Activated naive CD4-positive, alpha-beta T cell treated with anti-CD3 and anti-CD28 coated beads for 36 hours (primary cell): ENCODE results near the gene CCDC187. TPM values are rescaled to one million over a fixed set of nuclear protein-coding genes. Genes with fewer than 3 reads are reported as not detected.

Source experiments
- CTCF ChIA-PET: fragments of 350-600 bp; sonication (Branson Sonifier 250); formaldehyde crosslinking; loops from one replicate; lab custom pipeline; 2021; ENCODE audit warnings: antibody characterized with exemption; lab: Charles Lee
- DNase-seq: peaks from one replicate; pipeline ENCODE4 v3.0.0-alpha.2; 2020
- H3K27ac Mint-ChIP-seq: one replicate; pipeline ENCODE4 v1.8.0; 2021; ENCODE audit warnings: mild to moderate bottlenecking, mixed read lengths
- H3K27me3 Mint-ChIP-seq: one replicate; pipeline ENCODE4 v1.8.0; 2021; ENCODE audit warnings: low read depth, mixed read lengths
- H3K36me3 Mint-ChIP-seq: one replicate; pipeline ENCODE4 v1.8.0; 2021; ENCODE audit warnings: low read depth, mixed read lengths
- H3K4me1 Mint-ChIP-seq: one replicate; pipeline ENCODE4 v1.8.0; 2021; ENCODE audit warnings: low read depth, mixed read lengths
- H3K4me3 Mint-ChIP-seq: one replicate; pipeline ENCODE4 v1.8.0; 2021; ENCODE audit warnings: mild to moderate bottlenecking, moderate library complexity, mixed read lengths
- H3K9me3 Mint-ChIP-seq: one replicate; pipeline ENCODE4 v1.8.0; 2021; ENCODE audit warnings: mixed read lengths
- intact Hi-C: fragments of 100-400 bp; cut with micrococcal nuclease; formaldehyde crosslinking; loops from one replicate; pipeline ENCODE4 v1.15.1; 2023
- total RNA-seq, 2 experiments: library from RNA; stranded (reverse); gene quantifications; one replicate each; pipeline ENCODE4 v1.2.3, GENCODE V29; 2021

The CCDC187 gene
- total RNA-seq, 2 experiments from 2014 or later: not detected

DNA sequence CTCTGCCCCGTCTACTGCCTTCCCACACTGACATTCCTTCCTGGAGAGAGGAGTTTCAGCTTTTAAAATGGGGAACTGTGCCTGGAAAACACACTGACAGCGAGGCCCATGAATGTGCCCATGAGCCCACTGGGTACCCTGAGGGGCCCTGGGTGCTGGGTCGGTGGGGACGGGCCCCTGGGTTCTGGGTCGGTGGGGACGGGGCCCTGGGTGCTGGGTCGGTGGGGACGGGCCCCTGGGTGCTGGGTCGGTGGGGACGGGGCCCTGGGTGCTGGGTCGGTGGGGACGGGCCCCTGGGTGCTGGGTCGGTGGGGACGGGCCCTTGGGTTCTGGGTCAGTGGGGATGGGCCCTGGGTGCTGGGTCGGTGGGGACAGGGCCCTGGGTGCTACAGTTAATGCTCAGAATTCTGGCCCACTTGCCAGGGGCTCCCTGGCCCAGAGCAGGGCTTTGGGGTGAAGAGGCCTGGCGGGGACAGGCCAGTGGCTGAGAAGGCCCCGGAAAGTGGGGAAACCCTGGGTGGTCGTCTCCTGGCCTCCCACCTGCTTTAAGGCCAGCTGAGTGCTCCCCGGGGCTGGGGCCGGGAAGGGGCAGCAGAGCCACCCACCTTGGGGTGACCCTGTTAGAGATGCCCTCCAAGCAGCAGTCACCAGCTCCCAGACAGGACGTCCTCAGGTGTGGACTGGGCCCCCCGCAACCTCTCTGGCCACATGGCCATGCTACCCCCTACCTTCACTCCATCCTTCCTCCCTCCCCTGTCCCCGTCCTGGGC is 25.9 kb upstream of the CCDC187 start:
- H3K9me3 Mint-ChIP-seq: no peaks in the 10 kb centered on the region
- no peak overlapping the region for H3K4me3 Mint-ChIP-seq
- intact Hi-C loops: no loop called here
- no peaks in the 10 kb centered on the region for H3K36me3 Mint-ChIP-seq
- DNase-seq: no peak
- H3K4me1 Mint-ChIP-seq: peaks cover 8% of the 10 kb centered on the region
- H3K27ac Mint-ChIP-seq: no peak overlapping the region
- H3K27me3 Mint-ChIP-seq: no peaks in the 10 kb centered on the region
- CTCF ChIA-PET: no interaction called here

- CTCF ChIA-PET: no interaction called here
Observed at GRCh38 chr9:136329211-136329627, 25.3 kb upstream of the CCDC187 start.

GRCh38 chr9:136328622-136329041 is 24.7 kb upstream of the CCDC187 start:
- H3K36me3 Mint-ChIP-seq: no peaks in the 10 kb centered on the region
- intact Hi-C loops: no loop called here
- no peaks in the 10 kb centered on the region for H3K9me3 Mint-ChIP-seq
- peaks cover 8% of the 10 kb centered on the region for H3K4me1 Mint-ChIP-seq
- no peak overlapping the region for H3K27ac Mint-ChIP-seq
- peak overlapping the region; percentile 41 for H3K4me3 Mint-ChIP-seq
- no peak for DNase-seq
- CTCF ChIA-PET: interaction anchor here (1.4 kb wide), 1 partner anchor 16 kb away, joined by 4 read pairs; no protein-coding TSS in a partner anchor
- H3K27me3 Mint-ChIP-seq: no peaks in the 10 kb centered on the region

More at GRCh38 chr9:136329211-136329627, 25.3 kb upstream of the CCDC187 start:
- Mint-ChIP-seq H3K4me1 (peaks cover 8% of the 10 kb centered on the region), H3K9me3 (no peaks in the 10 kb centered on the region), H3K36me3 (no peaks in the 10 kb centered on the region), H3K27me3 (no peaks in the 10 kb centered on the region), H3K27ac (no peak overlapping the region), H3K4me3 (no peak overlapping the region)
- intact Hi-C loops: no loop called here
- no peak for DNase-seq

DNA sequence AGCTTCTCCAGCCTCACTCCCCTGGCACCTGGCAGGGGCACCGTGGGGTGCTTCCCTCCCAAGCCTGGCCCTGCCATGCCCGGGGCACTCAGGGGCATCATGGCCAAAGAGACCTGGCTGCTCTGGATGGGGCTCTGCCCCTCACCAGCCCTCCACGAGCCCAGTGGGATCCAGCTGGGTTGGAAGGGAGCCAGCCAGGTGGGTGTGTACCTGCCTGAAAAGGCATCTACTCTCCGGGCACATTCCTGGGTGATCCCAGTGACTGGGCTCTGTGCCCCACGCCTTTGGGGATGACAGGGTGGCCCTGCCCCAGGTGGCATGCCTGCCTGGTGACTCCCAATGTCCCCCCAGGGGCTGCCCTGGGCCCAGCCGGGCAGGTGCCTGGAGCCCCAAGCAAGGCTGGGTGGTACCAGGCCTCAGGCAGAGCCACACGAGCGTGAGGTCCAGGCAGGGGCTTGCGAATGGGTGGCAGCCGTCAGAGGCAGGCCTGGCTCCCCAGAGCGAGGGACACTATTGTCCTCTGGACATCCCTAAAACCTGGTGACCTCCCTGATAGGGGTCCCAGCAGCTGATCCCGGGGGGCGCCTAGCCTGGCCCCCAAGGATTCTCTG is 24.2 kb upstream of the CCDC187 start:
- no peak for DNase-seq
- intact Hi-C loops: no loop called here
- Mint-ChIP-seq H3K27me3 (no peaks in the 10 kb centered on the region), H3K4me3 (peak overlapping the region; percentile 41), H3K27ac (no peak overlapping the region), H3K36me3 (no peaks in the 10 kb centered on the region), H3K4me1 (peaks cover 8% of the 10 kb centered on the region), H3K9me3 (no peaks in the 10 kb centered on the region)
- CTCF ChIA-PET: interaction anchor here (1.4 kb wide), 1 partner anchor 15 kb away, joined by 4 read pairs; no protein-coding TSS in a partner anchor

- Mint-ChIP-seq H3K27ac (no peak within 1 kb of the TSS), H3K4me1 (peaks cover 8% of the 10 kb centered on the region), H3K9me3 (no peaks in the 10 kb centered on the region), H3K36me3 (no peaks in the 10 kb centered on the region), H3K4me3 (peak within 1 kb of the TSS; percentile 69), H3K27me3 (no peaks in the 10 kb centered on the region)
- intact Hi-C loops: no loop called here
- DNase-seq: peak; percentile 42
- CTCF ChIA-PET: interaction anchor here (1.4 kb wide), 1 partner anchor 14 kb away, joined by 4 read pairs; no protein-coding TSS in a partner anchor
Observed at GRCh38 chr9:136327304-136327974, 23.5 kb upstream of the CCDC187 start, which contains the start of gene GPSM1. GPSM1 (plus strand) TSS chr9:136327539; CDS start chr9:136327696, 157 bp downstream.

GRCh38 chr9:136326761-136327303 is 22.9 kb upstream of the CCDC187 start:
- CTCF ChIA-PET: no interaction called here
- Mint-ChIP-seq H3K4me3 (peak overlapping the region; percentile 69), H3K9me3 (no peaks in the 10 kb centered on the region), H3K27ac (no peak overlapping the region), H3K36me3 (no peaks in the 10 kb centered on the region), H3K4me1 (peaks cover 8% of the 10 kb centered on the region), H3K27me3 (no peaks in the 10 kb centered on the region)
- DNase-seq: no peak
- intact Hi-C loops: no loop called here

GRCh38 chr9:136326061-136326760 is 22.3 kb upstream of the CCDC187 start:
- no peak for DNase-seq
- Mint-ChIP-seq H3K36me3 (no peaks in the 10 kb centered on the region), H3K27me3 (no peaks in the 10 kb centered on the region), H3K27ac (no peak overlapping the region), H3K4me3 (peak overlapping the region; percentile 69), H3K9me3 (no peaks in the 10 kb centered on the region), H3K4me1 (peaks cover 8% of the 10 kb centered on the region)
- CTCF ChIA-PET: no interaction called here
- intact Hi-C loops: no loop called here

DNA sequence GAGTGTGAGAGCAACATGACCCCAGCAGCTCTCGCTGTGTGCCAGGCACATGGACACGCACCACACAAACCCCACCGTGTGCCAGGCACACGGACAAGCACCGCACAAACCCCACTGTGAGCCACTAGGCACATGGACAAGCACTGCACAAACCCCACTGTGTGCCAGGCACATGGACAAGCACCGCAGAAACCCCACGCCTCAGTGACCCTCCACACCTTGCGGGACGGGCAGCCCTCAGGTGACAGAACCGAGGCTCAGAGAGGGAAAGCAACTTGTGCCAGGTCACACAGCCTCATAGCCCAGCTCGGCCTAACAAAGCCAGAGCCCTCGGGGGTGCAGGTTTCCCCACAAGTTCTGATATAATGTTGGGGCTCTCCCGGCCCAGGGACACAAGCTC is 21.5 kb upstream of the CCDC187 start:
- H3K36me3 Mint-ChIP-seq: no peaks in the 10 kb centered on the region
- H3K9me3 Mint-ChIP-seq: no peaks in the 10 kb centered on the region
- peaks cover 8% of the 10 kb centered on the region for H3K4me1 Mint-ChIP-seq
- DNase-seq: no peak
- no peak overlapping the region for H3K4me3 Mint-ChIP-seq
- no peak overlapping the region for H3K27ac Mint-ChIP-seq
- H3K27me3 Mint-ChIP-seq: no peaks in the 10 kb centered on the region
- intact Hi-C loops: no loop called here
- CTCF ChIA-PET: no interaction called here

- intact Hi-C loops: no loop called here
- CTCF ChIA-PET: no interaction called here
- no peaks in the 10 kb centered on the region for H3K36me3 Mint-ChIP-seq
- no peaks in the 10 kb centered on the region for H3K9me3 Mint-ChIP-seq
- no peaks in the 10 kb centered on the region for H3K27me3 Mint-ChIP-seq
- no peak overlapping the region for H3K4me3 Mint-ChIP-seq
- DNase-seq: no peak
- peaks cover 8% of the 10 kb centered on the region for H3K4me1 Mint-ChIP-seq
- no peak overlapping the region for H3K27ac Mint-ChIP-seq
Observed at GRCh38 chr9:136324501-136325300, 20.8 kb upstream of the CCDC187 start.

DNA sequence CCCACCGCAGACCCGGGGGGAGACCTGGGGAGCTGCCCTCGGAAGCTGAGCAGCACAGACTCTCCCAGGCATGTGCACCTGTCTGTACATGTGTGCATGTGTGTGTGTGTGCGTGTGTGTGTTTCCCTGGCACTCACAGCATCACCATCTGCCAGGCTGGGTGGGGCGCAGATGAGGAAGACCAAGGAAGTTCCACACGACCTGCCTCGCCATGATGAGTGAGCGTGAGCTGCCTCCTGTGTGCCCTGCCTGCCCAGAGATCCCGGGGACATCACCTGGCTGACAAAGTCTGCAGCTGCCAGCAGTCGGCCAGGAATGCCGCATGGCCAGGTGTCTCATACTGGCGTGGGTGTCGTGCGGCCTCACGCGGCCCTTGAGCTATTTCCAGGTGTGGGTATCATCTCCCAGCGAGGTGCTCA is 19.5 kb upstream of the CCDC187 start:
- DNase-seq: no peak
- Mint-ChIP-seq H3K36me3 (no peaks in the 10 kb centered on the region), H3K27ac (no peak overlapping the region), H3K9me3 (no peaks in the 10 kb centered on the region), H3K4me1 (peaks cover 2% of the 10 kb centered on the region), H3K4me3 (no peak overlapping the region), H3K27me3 (no peaks in the 10 kb centered on the region)
- CTCF ChIA-PET: no interaction called here
- intact Hi-C loops: no loop called here

DNA sequence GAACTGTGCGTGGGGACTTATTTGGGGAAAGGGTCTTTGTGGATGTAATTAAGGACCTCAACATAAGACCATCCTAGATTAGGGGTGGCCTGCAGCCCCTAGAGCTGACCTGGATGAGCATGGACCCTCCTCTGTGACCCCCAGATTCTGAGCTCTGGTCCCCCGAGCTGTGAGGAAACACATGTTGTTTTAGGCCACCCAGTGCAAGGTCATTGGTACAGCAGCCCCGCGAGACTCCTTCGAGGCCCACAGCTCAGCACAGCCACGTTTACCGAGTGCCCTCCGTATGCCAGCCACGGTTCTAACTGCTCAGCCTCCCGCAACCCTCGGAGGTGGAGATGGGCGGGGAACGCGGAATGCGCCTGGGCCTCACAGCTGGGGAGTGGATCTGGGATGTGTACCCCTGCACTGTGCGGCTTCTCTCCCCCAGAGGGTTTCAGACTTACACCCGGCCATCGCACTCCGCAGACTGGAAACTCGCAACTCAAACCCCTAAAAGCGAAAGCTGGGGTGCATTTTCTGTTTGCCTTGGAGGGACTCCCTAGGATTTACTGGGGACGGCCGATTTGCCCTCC is 18.9 kb upstream of the CCDC187 start:
- Mint-ChIP-seq H3K27ac (no peak overlapping the region), H3K4me1 (peaks cover 2% of the 10 kb centered on the region), H3K36me3 (no peaks in the 10 kb centered on the region), H3K9me3 (no peaks in the 10 kb centered on the region), H3K27me3 (no peaks in the 10 kb centered on the region), H3K4me3 (no peak overlapping the region)
- DNase-seq: no peak
- CTCF ChIA-PET: no interaction called here
- intact Hi-C loops: no loop called here
